Osteoblast (primary cell): ENCODE data around the gene PTPRR. TPM values are rescaled to one million over a fixed set of nuclear protein-coding genes. Genes with fewer than 3 reads are reported as not detected.

ENCODE experiments used
- DNase-seq: peaks from one replicate; pipeline ENCODE4 v3.0.0; 2011; ENCODE audit warnings: low spot score, mixed read lengths; ENCODE audit not compliant: insufficient read length; ENCODE audit errors: missing footprints
- H2AFZ ChIP-seq: 2 replicates; pipeline ENCODE4 v1.6.0; 2011; ENCODE audit warnings: mild to moderate bottlenecking, low read length
- H3K27ac ChIP-seq: 2 replicates; pipeline ENCODE4 v1.5.1; 2011; ENCODE audit warnings: mild to moderate bottlenecking, low read depth, low read length, moderate library complexity
- H3K27me3 ChIP-seq: 2 replicates; pipeline ENCODE4 v1.6.0; 2012; ENCODE audit warnings: mild to moderate bottlenecking, control low read depth, inconsistent platforms, low read length, moderate library complexity; ENCODE audit not compliant: insufficient read depth
- H3K36me3 ChIP-seq: 2 replicates; pipeline ENCODE4 v1.5.1; 2011; ENCODE audit warnings: mild to moderate bottlenecking, low read length, control low read depth, moderate library complexity; ENCODE audit not compliant: insufficient read depth
- H3K4me1 ChIP-seq: 2 replicates; pipeline ENCODE4 v1.5.1; 2011; ENCODE audit warnings: mild to moderate bottlenecking, low read length, control low read depth, moderate library complexity; ENCODE audit not compliant: insufficient read depth
- H3K4me2 ChIP-seq: 2 replicates; pipeline ENCODE4 v1.6.0; 2011; ENCODE audit warnings: mild to moderate bottlenecking, low read length; ENCODE audit not compliant: insufficient read depth
- H3K4me3 ChIP-seq: fragments of 200-600 bp; sonication (generic); 3 replicates; pipeline ENCODE4 v1.5.1; 2012; ENCODE audit warnings: mild to moderate bottlenecking, low read length, inconsistent platforms; ENCODE audit not compliant: insufficient read depth
- H3K79me2 ChIP-seq: 2 replicates; pipeline ENCODE4 v1.6.0; 2012; ENCODE audit warnings: mild to moderate bottlenecking, low read length, control low read depth, inconsistent platforms; ENCODE audit not compliant: insufficient read depth
- H3K9me3 ChIP-seq: 2 replicates; pipeline ENCODE4 v1.5.1; 2011; ENCODE audit warnings: low read depth, low read length, control low read depth
- H4K20me1 ChIP-seq: 2 replicates; pipeline ENCODE4 v1.6.0; 2012; ENCODE audit warnings: mild to moderate bottlenecking, low read length, control low read depth; ENCODE audit not compliant: insufficient read depth
- CTCF ChIP-seq: IDR thresholded peaks from 2 replicates; pipeline ENCODE4 v1.5.1; 2011; ENCODE audit warnings: mild to moderate bottlenecking, low read depth, low read length, moderate library complexity; ENCODE audit errors: extremely low read depth
- total RNA-seq: library from RNA; depleted of rRNA; stranded (reverse); fragments of >200 nt; gene quantifications from 2 replicates; pipeline ENCODE4 v1.2.3, GENCODE V29; 2012

Gene PTPRR
- total RNA-seq, 1 donor = not detected

DNA sequence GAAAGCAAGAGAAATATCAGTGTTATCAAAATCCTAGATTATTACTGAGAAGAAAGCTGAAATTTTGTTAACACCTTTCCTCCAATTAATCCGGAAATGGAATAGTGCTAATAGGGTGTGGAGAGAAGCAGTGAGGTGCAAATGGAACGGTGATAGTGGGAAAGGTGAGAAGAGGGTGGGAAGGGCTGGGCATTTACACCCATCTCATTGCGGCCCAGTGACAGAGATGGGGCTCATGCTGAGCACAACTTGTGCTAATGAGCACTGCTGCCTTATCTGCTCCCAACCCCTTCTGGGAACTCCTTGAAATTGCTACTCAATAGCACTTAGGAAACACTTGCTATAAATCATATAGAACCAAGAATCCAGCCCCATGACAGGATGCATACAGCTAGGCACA, 94.4 kb downstream of the PTPRR start:
- Histone ChIP-seq H3K79me2 (no peaks in the 10 kb centered on the region), H3K27me3 (peaks cover 12% of the 10 kb centered on the region), H3K9me3 (no peaks in the 10 kb centered on the region), H3K36me3 (no peaks in the 10 kb centered on the region), H4K20me1 (no peaks in the 10 kb centered on the region), H3K27ac (no peak overlapping the region), H3K4me2 (no peak overlapping the region), H2AFZ (no peak overlapping the region), H3K4me1 (peaks cover 9% of the 10 kb centered on the region), H3K4me3 (no peak overlapping the region)
- DNase-seq = no peak
- TF ChIP-seq CTCF = no peak

DNA sequence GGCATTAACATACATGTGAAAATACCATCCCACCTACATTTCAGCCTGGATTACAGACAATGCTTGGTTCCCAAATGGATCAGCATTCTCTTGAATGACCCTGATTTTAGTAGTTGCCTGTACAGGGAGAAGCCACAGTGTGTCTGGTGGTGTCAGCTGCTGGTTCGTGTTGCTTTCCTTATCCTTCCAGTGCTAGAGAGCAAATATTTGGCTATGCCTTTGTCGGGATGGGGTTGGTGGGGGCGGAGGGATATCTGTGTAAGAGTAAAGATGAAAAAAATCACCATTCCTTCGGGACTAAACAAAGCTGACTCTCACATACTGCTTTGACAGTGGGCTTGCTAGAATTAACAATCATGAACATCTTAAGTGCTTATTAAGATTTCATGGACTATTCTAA, 96.0 kb downstream of the PTPRR start:
- no peak for DNase-seq
- peaks cover 4% of the 10 kb centered on the region for H3K27me3 ChIP-seq
- no peak overlapping the region for H3K4me2 ChIP-seq
- H3K79me2 ChIP-seq = no peaks in the 10 kb centered on the region
- H3K4me1 ChIP-seq = peaks cover 9% of the 10 kb centered on the region
- H3K27ac ChIP-seq = no peak overlapping the region
- no peaks in the 10 kb centered on the region for H3K9me3 ChIP-seq
- H3K4me3 ChIP-seq = no peak overlapping the region
- H3K36me3 ChIP-seq = no peaks in the 10 kb centered on the region
- no peaks in the 10 kb centered on the region for H4K20me1 ChIP-seq
- no peak overlapping the region for H2AFZ ChIP-seq
- no peak for TF ChIP-seq CTCF

DNA sequence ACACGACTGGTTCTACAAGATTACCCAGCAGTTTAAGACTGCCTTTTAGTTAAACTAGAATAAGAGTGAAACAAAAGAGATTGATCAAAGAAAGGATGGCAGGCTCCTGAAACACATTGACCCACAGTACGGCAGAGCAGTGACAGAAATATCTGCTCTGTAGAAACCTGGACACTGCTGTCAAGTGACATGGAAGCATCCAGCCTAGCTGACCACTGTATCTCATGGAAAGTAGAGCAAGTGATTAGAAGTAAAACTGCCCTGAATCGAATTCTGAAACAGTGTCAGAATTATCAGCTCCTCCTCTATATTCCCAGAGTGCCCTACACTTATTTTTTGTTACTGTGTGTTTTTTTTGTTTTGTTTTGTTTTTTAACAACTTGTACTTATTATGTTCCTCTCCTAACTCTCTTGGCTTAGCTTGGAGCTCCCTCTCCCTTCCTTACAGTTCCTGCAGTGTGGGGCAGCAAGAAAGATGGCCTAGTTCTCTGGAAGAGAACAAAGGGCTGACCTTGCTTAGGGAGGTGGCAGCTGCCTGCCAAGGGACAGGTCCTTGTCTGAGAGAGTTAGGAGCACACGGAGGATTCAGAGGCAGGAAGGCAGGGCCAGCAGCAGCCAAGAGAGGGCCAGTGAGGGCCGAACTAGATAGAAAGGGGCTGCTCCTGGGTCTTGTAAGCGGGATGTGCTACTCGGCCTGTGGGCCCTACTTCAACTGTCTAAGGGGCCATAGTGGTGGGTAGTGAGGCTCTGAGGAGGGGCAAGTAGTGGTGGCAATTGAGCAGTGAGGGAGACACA, 97.2 kb downstream of the PTPRR start:
- Histone ChIP-seq H3K4me1 (peaks cover 5% of the 10 kb centered on the region), H3K4me2 (no peak overlapping the region), H3K79me2 (no peaks in the 10 kb centered on the region), H3K27me3 (peaks cover 4% of the 10 kb centered on the region), H2AFZ (no peak overlapping the region), H3K27ac (no peak overlapping the region), H3K9me3 (no peaks in the 10 kb centered on the region), H3K36me3 (no peaks in the 10 kb centered on the region), H3K4me3 (no peak overlapping the region), H4K20me1 (no peaks in the 10 kb centered on the region)
- DNase-seq = no peak
- peak; percentile 26 for TF ChIP-seq CTCF

GRCh38 chr12:70822412-70822811, 98.1 kb downstream of the PTPRR start:
- no peaks in the 10 kb centered on the region for H3K4me1 ChIP-seq
- peaks cover 4% of the 10 kb centered on the region for H3K27me3 ChIP-seq
- no peaks in the 10 kb centered on the region for H4K20me1 ChIP-seq
- no peak overlapping the region for H3K27ac ChIP-seq
- H2AFZ ChIP-seq = no peak overlapping the region
- no peaks in the 10 kb centered on the region for H3K9me3 ChIP-seq
- no peaks in the 10 kb centered on the region for H3K79me2 ChIP-seq
- H3K4me2 ChIP-seq = no peak overlapping the region
- TF ChIP-seq CTCF = no peak
- no peaks in the 10 kb centered on the region for H3K36me3 ChIP-seq
- DNase-seq = no peak
- no peak overlapping the region for H3K4me3 ChIP-seq
